Measurements from ENCODE around the gene CHRNA5. TPM values are rescaled to one million over a fixed set of nuclear protein-coding genes. Genes with fewer than 3 reads are reported as not detected.

Gene CHRNA5
- total and polyA plus RNA-seq, 12 donors, result 0.49 to 3.9 (median 2.3) TPM

GRCh38 chr15:78617516-78617915, 52.2 kb downstream of the CHRNA5 start:
- no peak for ATAC-seq

GRCh38 chr15:78618064-78618463, 52.7 kb downstream of the CHRNA5 start:
- peaks cover 3 to 25% (median 18%) of the 10 kb centered on the region in 9 donors for H3K4me1 ChIP-seq
- H3K27ac ChIP-seq, result no peak overlapping the region
- H3K36me3 ChIP-seq, result no peaks in the 10 kb centered on the region
- peaks cover 14 to 47% (median 44%) of the 10 kb centered on the region in 7 donors for H3K27me3 ChIP-seq
- DNase-seq, result no peak
- TF ChIP-seq, protein P1, sequence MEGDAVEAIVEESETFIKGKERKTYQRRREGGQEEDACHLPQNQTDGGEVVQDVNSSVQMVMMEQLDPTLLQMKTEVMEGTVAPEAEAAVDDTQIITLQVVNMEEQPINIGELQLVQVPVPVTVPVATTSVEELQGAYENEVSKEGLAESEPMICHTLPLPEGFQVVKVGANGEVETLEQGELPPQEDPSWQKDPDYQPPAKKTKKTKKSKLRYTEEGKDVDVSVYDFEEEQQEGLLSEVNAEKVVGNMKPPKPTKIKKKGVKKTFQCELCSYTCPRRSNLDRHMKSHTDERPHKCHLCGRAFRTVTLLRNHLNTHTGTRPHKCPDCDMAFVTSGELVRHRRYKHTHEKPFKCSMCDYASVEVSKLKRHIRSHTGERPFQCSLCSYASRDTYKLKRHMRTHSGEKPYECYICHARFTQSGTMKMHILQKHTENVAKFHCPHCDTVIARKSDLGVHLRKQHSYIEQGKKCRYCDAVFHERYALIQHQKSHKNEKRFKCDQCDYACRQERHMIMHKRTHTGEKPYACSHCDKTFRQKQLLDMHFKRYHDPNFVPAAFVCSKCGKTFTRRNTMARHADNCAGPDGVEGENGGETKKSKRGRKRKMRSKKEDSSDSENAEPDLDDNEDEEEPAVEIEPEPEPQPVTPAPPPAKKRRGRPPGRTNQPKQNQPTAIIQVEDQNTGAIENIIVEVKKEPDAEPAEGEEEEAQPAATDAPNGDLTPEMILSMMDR (IDR thresholded peaks at IDR 0.05), result no peak
- intact Hi-C loops (cut with DNase I), result loop anchor here (1.0 to 5.0 kb wide), 7 partner anchors 89 to 134 kb away; no protein-coding TSS in a partner anchor
- no peak overlapping the region for H3K4me3 ChIP-seq
- peak in 3 of 8 donors; percentile 8 to 20 (median 16) for ATAC-seq
- H3K9me3 ChIP-seq, result no peaks in the 10 kb centered on the region
- WGBS, 2 donors, result 87 to 88% methylated on average over 7 to 8 of the region's 8 CpGs

More at GRCh38 chr15:78617516-78617915, 52.2 kb downstream of the CHRNA5 start:
- Histone ChIP-seq H3K36me3 (no peaks in the 10 kb centered on the region), H3K9me3 (no peaks in the 10 kb centered on the region), H3K4me1 (peaks cover 3 to 25% (median 18%) of the 10 kb centered on the region in 9 donors), H3K27ac (no peak overlapping the region), H3K4me3 (no peak overlapping the region), H3K27me3 (peaks cover 14 to 41% (median 40%) of the 10 kb centered on the region in 7 donors)
- WGBS, 2 donors, result 82 to 83% methylated on average over 5 of the region's 5 CpGs
- DNase-seq, result no peak
- intact Hi-C loops (cut with DNase I), result loop anchor here in 5 of 10 donors (5.0 kb wide), 3 partner anchors 90 to 135 kb away; no protein-coding TSS in a partner anchor
- TF ChIP-seq, protein P1 (IDR thresholded peaks at IDR 0.05), result no peak

DNA sequence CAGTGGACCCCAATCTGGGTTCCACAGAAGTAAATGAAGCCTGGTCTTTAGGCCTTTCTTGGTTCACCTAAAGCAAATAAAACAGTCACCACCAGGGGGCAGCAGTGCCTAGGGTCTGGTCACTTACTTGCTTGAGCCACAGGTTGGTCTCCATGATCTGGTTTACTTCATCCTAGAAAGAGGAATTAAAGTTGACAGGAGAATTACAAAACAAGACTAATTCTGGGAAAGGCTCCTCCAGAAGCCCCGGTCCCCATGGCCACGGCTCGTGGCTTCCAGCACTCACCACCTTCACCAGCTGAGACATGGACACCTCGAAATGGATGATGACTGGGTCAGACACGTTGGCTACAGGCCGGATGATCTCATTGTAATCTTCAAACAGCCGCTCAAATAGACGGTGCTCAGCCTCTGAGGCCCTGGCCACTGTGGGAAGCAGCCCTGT, 53.2 kb downstream of the CHRNA5 start:
- Histone ChIP-seq H3K4me1 (peaks cover 3 to 25% (median 18%) of the 10 kb centered on the region in 9 donors), H3K4me3 (no peak overlapping the region), H3K9me3 (no peaks in the 10 kb centered on the region), H3K27me3 (peaks cover 14 to 51% (median 46%) of the 10 kb centered on the region in 7 donors), H3K36me3 (no peaks in the 10 kb centered on the region), H3K27ac (no peak overlapping the region)
- DNase-seq (peak; percentile 70 to 91), ATAC-seq (peak; percentile 59 to 87 (median 81))
- intact Hi-C loops (cut with DNase I), result loop anchor here (1.0 to 5.0 kb wide), 7 partner anchors 89 to 134 kb away; no protein-coding TSS in a partner anchor
- TF ChIP-seq, protein P1 (IDR thresholded peaks at IDR 0.05), result peak; percentile 82 to 91 (median 87)
- 5 to 11% methylated on average over 8 of the region's 8 CpGs for WGBS, 2 donors

DNA sequence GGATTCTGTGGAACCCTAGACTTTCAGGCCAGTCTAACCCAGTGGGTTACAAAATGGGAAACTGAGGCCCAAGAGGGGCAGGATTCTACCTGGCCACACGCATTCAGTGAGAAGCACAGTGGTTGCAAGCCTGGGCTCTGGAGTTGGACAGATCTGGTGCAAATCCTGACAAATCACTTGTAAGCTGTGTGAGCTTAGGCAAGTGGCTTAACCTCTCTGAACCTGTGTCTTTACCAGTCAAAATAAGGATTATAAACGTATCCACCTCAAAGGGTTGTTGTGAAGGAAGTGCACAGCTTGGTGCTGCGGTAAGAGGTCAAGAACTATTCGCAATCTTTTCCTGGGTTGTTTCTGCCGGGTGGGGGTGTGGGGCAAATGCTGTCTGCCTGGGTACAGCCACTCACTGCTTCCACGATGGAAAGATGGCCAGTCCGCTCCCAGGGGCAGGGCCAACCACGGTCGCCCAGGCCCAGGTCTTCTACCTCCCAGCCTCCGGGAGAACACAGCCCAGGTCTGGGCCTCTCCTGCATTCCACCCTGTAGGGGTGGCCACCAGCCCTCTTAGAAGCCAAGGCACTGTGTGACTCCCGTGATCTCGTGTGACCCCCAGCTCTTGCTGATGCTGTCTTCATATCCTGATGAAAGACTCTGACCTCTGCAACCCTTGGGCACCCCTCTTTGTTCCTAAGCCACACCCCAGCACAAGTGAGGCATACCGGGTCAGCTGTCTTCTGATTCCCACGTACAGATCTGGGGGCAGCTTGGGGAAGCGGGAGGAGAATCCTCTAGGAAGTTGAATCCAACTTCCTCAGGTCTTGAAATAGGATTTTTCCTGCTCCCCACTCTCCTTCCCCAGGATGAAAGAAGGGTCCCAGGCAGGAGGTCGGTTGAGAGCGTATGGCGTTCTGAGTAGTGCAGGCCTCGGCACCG, 54.0 kb downstream of the CHRNA5 start:
- DNase-seq, result no peak
- ATAC-seq, result peak in 1 of 8 donors; percentile 51
- Histone ChIP-seq H3K4me3 (peak overlapping the region in 3 of 10 donors; percentile 43 to 49 (median 47)), H3K4me1 (peaks cover 3 to 25% (median 18%) of the 10 kb centered on the region in 9 donors), H3K9me3 (no peaks in the 10 kb centered on the region), H3K27ac (no peak overlapping the region), H3K36me3 (no peaks in the 10 kb centered on the region), H3K27me3 (peaks cover 14 to 56% (median 50%) of the 10 kb centered on the region in 7 donors)
- TF ChIP-seq, protein P1 (IDR thresholded peaks at IDR 0.05), result no peak
- intact Hi-C loops (cut with DNase I), result loop anchor here in 6 of 10 donors (2.0 to 5.0 kb wide), 4 partner anchors 88 to 133 kb away; no protein-coding TSS in a partner anchor
- WGBS, 2 donors, result 36 to 45% methylated on average over 20 of the region's 20 CpGs
